Large intestine (tissue), 3 donors: ENCODE results near the gene TOR1B. TPM values are rescaled to one million over a fixed set of nuclear protein-coding genes. Genes with fewer than 3 reads are reported as not detected.

ENCODE experiments used
- DNase-seq, 2 donors: peaks; one replicate each; pipeline versions ENCODE4 v3.0.0 to v3.0.0-alpha.2; 2013
- H3K27ac ChIP-seq: one replicate; pipeline ENCODE4 v1.5.1; 2013; ENCODE audit warnings: low read length
- H3K27me3 ChIP-seq: 2 replicates; pipeline ENCODE4 v1.6.1; 2013; ENCODE audit warnings: low read length; ENCODE audit not compliant: control insufficient read depth, insufficient read depth
- H3K36me3 ChIP-seq: 2 replicates; pipeline ENCODE4 v1.6.1; 2013; ENCODE audit warnings: low read length; ENCODE audit not compliant: control insufficient read depth, insufficient read depth
- H3K4me1 ChIP-seq: one replicate; pipeline ENCODE4 v1.6.1; 2013; ENCODE audit warnings: low read length; ENCODE audit not compliant: control insufficient read depth, insufficient read depth
- H3K4me3 ChIP-seq: one replicate; pipeline ENCODE4 v1.5.1; 2013; ENCODE audit warnings: low read length
- H3K9me3 ChIP-seq: one replicate; pipeline ENCODE4 v1.6.1; 2013; ENCODE audit warnings: mild to moderate bottlenecking, low read depth, low read length, moderate library complexity; ENCODE audit not compliant: control insufficient read depth
- WGBS: methylation state at CpG from one replicate; pipeline ENCODE4 v1.1.5; 2013; ENCODE audit warnings: low lambda C conversion rate; ENCODE audit not compliant: insufficient coverage; 5-methylcytosine and 5-hydroxymethylcytosine counted together
- polyA plus RNA-seq: library from polyadenylated mRNA; unstranded; fragments of 120-200 nt; gene quantifications from one replicate; pipeline ENCODE4 v1.2.1, GENCODE V29; 2013

Gene TOR1B
- polyA plus RNA-seq, 1 donor, result 22.7 TPM

DNA sequence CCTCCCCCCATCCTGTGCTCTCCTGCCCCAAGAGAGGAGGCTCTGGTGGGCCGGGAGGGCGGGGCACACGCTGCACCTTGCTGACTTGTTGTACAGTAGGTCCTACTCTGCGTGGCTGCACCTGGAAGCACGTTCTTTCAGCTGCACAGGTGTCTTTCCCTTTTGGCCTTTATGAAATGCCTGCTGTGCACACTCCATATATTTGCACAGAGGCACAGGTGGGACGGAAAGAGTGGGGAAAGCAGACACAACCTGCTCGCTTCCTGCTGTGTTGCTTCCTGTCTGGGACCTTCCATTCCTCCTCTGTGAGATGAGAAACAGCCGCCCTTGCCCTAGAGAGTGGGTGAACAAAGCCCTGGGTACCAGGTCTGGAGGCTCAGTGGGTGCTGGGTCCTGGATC is 37.0 kb downstream of the TOR1B start:
- no peak overlapping the region for H3K4me3 ChIP-seq
- DNase-seq, result no peak
- peaks cover 4% of the 10 kb centered on the region for H3K4me1 ChIP-seq
- H3K36me3 ChIP-seq, result no peaks in the 10 kb centered on the region
- WGBS, result no CpG with 5 or more reads among the region's 8 CpGs
- no peak overlapping the region for H3K27ac ChIP-seq
- no peaks in the 10 kb centered on the region for H3K27me3 ChIP-seq
- no peaks in the 10 kb centered on the region for H3K9me3 ChIP-seq

DNA sequence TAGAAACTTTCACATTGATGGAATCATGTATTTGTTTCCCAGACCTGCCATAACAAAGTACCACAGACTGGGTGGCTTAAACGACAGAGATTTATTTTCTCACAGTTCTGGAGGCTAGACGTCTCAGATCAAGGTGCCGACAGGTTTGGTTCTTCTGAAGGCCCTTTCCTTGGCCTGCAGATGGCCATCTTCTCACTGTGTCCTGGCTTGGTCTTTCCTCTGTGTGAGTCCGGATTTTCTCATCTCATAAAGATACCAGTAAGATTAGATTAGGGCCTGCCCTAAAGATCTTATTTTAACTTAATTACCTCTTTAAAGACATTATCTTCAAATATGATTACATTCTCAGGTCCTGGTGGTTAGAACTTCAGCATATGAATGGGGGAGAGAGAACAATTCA is 38.1 kb downstream of the TOR1B start:
- Histone ChIP-seq H3K27me3 (no peaks in the 10 kb centered on the region), H3K27ac (no peak overlapping the region), H3K4me1 (peaks cover 4% of the 10 kb centered on the region), H3K4me3 (no peak overlapping the region), H3K9me3 (no peaks in the 10 kb centered on the region), H3K36me3 (no peaks in the 10 kb centered on the region)
- no peak for DNase-seq
- WGBS, result no CpG with 5 or more reads among the region's 4 CpGs

DNA sequence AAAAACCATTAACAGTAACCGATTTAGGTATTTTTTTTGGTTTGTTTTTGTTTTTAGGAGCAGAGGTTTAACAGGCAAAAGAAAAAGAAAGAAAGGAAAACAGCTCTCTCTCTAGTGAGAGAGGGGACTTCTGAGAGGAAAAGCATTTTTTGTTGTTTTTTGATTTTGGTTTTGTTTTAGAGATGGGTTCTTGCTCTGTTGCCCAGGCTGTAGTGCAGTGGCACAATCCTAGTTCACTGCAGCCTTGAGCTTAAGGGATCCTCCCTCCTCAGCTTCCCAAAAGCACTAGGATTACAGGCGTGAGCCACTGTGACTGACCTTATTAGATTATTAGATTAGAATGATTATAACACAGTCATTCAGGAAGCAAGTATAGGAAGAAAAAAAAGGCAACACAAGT is 42.4 kb downstream of the TOR1B start:
- H3K27ac ChIP-seq, result no peak overlapping the region
- no peaks in the 10 kb centered on the region for H3K4me1 ChIP-seq
- peaks cover 2% of the 10 kb centered on the region for H3K36me3 ChIP-seq
- 14% methylated on average over 1 of the region's 2 CpGs for WGBS
- DNase-seq, result no peak
- no peaks in the 10 kb centered on the region for H3K9me3 ChIP-seq
- H3K4me3 ChIP-seq, result no peak overlapping the region
- no peaks in the 10 kb centered on the region for H3K27me3 ChIP-seq

DNA sequence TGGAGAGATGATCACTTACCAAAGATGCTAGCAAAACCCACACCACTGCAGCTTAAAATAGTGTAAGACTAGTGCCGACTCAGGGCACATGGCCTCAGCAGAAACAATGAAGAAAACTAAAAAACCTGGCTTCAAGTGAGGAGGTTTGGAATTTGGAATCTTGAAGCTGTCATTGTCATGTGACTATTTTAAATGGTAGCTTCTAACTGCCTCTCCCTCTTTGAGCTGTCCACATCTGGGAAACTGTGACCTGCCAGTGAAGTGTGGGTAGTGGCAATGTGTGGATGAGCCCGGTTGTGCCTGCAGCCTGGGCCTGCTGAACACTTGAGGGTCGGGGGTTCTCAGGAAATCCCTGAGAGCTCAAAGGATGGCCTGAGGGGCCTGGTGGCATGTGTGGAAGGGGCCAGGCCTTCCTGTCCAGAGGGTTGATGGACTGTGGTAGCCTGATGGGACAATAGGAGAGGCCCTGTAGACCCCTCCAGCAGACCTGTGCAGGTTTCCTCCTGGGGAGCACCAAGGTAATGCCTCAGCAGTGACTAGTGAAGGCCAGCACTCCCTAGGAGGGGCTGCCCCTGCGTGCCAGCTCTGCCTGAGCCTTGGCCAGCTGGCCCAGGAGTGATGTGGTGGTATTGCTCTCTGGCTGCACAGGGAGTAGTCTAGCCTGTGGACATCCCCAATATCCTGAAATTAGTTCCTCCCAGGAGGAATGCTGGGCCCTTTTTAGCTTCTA is 45.9 kb downstream of the TOR1B start:
- 80% methylated on average over 1 of the region's 4 CpGs for WGBS
- Histone ChIP-seq H3K4me1 (no peaks in the 10 kb centered on the region), H3K27ac (no peak overlapping the region), H3K27me3 (no peaks in the 10 kb centered on the region), H3K4me3 (no peak overlapping the region), H3K9me3 (no peaks in the 10 kb centered on the region), H3K36me3 (peaks cover 27% of the 10 kb centered on the region)
- no peak for DNase-seq

DNA sequence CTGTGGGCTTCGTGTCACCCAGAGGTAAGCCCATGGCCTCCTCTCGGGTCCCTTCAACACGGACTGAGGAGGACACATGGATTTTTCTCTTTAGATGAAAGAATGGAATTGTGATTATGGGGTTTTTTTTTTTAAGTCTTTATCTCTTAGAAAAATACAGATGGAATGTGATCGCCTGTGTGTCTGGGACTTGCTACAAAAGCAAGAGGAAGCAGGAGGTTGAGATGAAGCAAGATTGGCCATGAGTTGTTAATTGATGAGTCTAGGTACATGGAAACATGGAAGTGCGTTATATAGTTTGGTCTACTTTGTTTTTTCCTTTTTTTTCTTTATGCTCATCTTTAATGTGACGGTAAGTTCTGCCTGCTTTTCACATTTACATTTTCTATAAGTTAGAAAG is 46.9 kb downstream of the TOR1B start:
- H3K9me3 ChIP-seq, result no peaks in the 10 kb centered on the region
- no peaks in the 10 kb centered on the region for H3K27me3 ChIP-seq
- H3K4me3 ChIP-seq, result no peak overlapping the region
- no peaks in the 10 kb centered on the region for H3K4me1 ChIP-seq
- H3K27ac ChIP-seq, result no peak overlapping the region
- WGBS, result 100% methylated on average over 1 of the region's 6 CpGs
- DNase-seq, result no peak
- H3K36me3 ChIP-seq, result peaks cover 30% of the 10 kb centered on the region

DNA sequence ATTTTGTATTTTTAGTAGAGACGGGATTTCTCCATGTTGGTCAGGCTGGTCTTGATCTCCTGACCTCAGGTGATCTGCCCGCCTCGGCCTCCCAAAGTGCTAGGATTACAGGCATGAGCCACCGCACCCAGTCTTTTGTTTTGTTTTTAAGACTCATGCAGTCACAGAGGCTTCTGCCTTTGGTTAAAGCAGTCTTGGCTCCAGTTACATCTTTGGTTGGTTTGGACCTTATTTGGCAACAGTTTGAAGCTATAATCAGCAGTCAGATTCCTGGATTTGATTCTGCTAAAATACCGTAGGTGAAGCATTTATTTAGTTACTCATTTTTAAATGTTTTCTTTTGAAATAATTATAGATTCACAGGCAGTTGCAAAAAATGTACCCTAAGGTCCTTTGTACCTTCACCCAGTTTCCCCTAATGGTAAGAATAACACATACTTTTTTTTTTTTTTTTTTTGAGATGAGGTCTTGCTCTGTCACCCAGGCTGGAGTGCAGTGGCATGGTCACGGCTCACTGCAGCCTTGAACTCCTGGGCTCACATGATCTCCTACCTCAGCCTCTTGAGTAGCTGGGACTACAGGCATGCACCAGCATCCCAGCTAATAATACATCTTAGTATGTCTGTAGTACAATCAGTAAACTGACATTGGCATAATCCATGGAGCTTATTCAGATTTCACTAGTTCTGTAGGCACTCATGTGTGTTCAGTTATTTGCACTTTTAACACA is 48.0 kb downstream of the TOR1B start:
- Histone ChIP-seq H3K4me1 (no peaks in the 10 kb centered on the region), H3K9me3 (no peaks in the 10 kb centered on the region), H3K4me3 (no peak overlapping the region), H3K27me3 (no peaks in the 10 kb centered on the region), H3K27ac (no peak overlapping the region), H3K36me3 (peaks cover 35% of the 10 kb centered on the region)
- DNase-seq, result no peak
- WGBS, result 88% methylated on average over 1 of the region's 6 CpGs

DNA sequence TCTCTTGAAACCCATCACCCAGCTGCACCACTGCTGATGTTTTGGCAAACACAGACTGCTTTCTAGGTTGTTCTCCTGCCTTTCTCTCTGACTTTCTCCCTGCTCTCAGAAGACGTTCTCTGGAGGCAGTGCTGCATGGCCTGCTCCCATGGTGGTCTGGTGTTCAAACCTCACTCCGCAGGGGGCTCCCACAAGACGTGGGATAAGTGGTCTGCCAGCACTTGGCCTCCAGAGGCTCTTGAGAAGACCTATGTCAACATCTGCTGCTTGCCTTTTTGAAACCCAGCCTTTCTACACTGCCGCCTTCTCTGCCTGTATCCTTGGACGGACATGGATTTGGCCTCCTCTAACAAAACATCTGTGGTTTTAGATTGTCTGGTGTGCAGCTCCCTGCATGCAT is 48.8 kb downstream of the TOR1B start:
- DNase-seq, result no peak
- peaks cover 42% of the 10 kb centered on the region for H3K36me3 ChIP-seq
- H3K4me3 ChIP-seq, result no peak overlapping the region
- H3K9me3 ChIP-seq, result no peaks in the 10 kb centered on the region
- no peaks in the 10 kb centered on the region for H3K27me3 ChIP-seq
- no peaks in the 10 kb centered on the region for H3K4me1 ChIP-seq
- no peak overlapping the region for H3K27ac ChIP-seq
- no CpG with 5 or more reads among the region's 5 CpGs for WGBS

DNA sequence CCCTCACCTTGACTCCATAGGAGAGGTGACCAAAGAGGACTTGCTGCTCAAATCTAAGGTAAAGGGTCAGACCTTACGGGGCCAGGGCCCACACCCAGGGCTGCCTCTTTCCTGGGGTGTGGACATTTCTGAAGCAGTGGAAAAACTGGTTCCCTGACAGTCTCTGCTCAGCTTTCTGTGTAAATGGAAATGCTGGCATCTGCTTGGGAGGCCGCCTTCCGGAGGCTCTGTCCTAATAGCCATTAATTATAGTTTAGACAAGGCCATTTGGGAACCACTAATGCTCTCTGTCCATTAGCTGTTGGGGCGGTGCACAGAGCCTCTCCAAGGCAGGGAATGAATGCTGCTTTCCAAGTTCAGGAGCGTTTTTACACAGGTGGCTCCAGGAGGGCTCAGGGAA is 49.6 kb downstream of the TOR1B start:
- no peaks in the 10 kb centered on the region for H3K9me3 ChIP-seq
- no peak for DNase-seq
- no peaks in the 10 kb centered on the region for H3K4me1 ChIP-seq
- H3K27ac ChIP-seq, result no peak overlapping the region
- WGBS, result no CpG with 5 or more reads among the region's 5 CpGs
- H3K36me3 ChIP-seq, result peaks cover 48% of the 10 kb centered on the region
- H3K4me3 ChIP-seq, result no peak overlapping the region
- no peaks in the 10 kb centered on the region for H3K27me3 ChIP-seq

DNA sequence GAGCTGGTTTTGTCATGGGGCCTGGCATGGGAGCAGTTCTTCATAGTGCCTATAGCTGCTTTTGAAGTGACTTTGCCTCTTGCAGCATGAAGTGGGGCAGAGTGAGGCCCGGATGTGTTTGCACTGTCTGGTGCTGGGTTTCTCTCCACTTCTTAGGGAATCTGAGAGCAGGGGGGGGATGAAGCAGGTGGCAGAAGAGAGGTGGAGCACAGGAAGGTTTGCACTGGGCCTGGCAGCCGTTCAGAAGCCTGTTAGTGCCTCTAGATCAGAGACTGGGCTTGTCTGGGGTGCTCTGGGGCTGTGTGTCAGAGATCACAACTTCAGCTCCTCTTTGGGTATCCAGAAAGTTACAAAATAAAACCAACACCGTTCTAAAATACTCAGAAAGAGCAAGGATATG is 50.6 kb downstream of the TOR1B start:
- WGBS, result 60% methylated on average over 1 of the region's 3 CpGs
- no peaks in the 10 kb centered on the region for H3K9me3 ChIP-seq
- H3K36me3 ChIP-seq, result peaks cover 59% of the 10 kb centered on the region
- H3K4me3 ChIP-seq, result no peak overlapping the region
- H3K27me3 ChIP-seq, result no peaks in the 10 kb centered on the region
- H3K4me1 ChIP-seq, result no peaks in the 10 kb centered on the region
- no peak for DNase-seq
- H3K27ac ChIP-seq, result no peak overlapping the region

DNA sequence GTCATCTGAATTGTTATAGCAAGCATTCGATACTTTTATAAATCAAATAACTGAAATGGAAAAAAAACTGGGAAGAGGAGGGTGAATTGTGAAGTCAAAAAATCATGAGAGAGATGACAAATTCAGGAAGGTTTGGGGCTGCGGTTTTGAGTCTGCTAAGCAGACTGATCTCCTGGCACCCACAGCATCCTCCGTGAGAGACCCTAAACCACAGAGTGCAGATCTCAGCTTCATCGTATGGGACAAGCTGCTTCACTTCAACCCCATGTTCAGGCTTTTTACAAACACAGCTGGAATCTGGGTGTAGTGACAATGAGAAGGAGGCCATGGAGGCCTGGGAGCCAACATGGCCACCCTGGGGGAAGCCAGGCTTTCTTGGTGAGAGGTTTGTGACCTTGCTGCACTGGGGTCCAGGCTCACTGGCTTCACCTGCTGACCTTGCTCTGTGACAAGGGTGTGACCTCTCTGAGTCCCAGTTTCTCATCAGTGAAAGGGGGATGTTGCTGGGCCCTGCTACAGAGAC is 51.7 kb downstream of the TOR1B start:
- Histone ChIP-seq H3K9me3 (no peaks in the 10 kb centered on the region), H3K4me1 (no peaks in the 10 kb centered on the region), H3K27me3 (no peaks in the 10 kb centered on the region), H3K27ac (no peak overlapping the region), H3K4me3 (no peak overlapping the region), H3K36me3 (peaks cover 65% of the 10 kb centered on the region)
- no CpG with 5 or more reads among the region's 4 CpGs for WGBS
- DNase-seq, result no peak
